GM12864 (cell line): ENCODE results near the gene RLN3.
"Not testable (repeated sequence)": the region's sequence is repeated elsewhere in the genome, so short reads cannot be mapped to it uniquely, and the experiment has no call there.

Source experiments
- DNase-seq: peaks from one replicate; pipeline ENCODE4 v3.0.0-alpha.2; 2011; ENCODE audit warnings: low read depth
- H3K4me3 ChIP-seq: 2 replicates; pipeline ENCODE4 v1.5.1; 2011; ENCODE audit warnings: mild to moderate bottlenecking, low read depth, low read length, control low read depth
- TF ChIP-seq, protein P1 (sequence below): IDR thresholded peaks from 2 replicates; pipeline ENCODE4 v1.5.1; 2011; ENCODE audit warnings: low read depth, mild to moderate bottlenecking, moderate library complexity, low read length, control low read depth, inconsistent platforms; ENCODE audit errors: missing control alignments

RLN3 gene

DNA sequence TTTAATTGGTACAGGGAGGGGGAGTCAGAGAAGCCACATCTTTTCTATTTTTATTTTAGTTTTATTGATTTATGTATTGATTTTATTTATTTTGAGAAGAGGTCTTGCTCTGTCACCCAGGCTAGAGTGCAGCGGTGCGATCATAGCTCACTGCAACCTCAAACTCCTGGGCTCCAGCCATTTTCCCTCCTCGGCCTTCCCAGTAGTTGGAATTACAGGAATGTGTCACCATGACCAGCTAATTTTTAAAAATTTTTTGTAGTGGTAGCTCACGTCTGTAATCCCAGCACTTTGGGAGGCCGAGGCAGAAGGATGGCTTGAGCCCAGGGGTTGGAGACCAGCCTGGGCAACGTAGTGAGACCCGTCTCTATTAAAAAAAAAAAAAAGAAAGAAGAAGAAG is 7.8 kb downstream of the RLN3 start:
- DNase-seq: no peak
- H3K4me3 ChIP-seq: no peak overlapping the region
- TF ChIP-seq, protein P1, sequence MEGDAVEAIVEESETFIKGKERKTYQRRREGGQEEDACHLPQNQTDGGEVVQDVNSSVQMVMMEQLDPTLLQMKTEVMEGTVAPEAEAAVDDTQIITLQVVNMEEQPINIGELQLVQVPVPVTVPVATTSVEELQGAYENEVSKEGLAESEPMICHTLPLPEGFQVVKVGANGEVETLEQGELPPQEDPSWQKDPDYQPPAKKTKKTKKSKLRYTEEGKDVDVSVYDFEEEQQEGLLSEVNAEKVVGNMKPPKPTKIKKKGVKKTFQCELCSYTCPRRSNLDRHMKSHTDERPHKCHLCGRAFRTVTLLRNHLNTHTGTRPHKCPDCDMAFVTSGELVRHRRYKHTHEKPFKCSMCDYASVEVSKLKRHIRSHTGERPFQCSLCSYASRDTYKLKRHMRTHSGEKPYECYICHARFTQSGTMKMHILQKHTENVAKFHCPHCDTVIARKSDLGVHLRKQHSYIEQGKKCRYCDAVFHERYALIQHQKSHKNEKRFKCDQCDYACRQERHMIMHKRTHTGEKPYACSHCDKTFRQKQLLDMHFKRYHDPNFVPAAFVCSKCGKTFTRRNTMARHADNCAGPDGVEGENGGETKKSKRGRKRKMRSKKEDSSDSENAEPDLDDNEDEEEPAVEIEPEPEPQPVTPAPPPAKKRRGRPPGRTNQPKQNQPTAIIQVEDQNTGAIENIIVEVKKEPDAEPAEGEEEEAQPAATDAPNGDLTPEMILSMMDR: no peak

DNA sequence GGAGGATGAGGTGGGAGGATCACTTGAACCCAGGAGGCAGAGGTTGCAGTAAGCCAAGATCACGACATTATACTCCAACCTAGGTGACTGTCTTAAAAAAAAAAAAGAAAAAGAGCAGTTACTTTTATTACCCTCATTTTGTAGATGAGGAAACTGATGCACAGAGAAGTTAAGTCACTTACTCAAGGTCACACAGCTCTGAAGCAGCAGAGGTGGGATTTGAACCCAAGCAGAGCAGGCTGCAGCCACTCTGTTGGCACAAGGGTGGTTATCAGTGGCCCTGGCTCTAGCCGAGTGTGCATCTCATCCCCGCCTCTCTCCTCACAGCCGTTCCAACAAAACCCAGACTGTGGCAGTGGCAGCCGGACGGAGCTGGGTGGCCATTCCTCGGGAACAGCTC is 11.2 kb downstream of the RLN3 start:
- TF ChIP-seq, protein P1: no peak
- H3K4me3 ChIP-seq: no peak overlapping the region
- DNase-seq: no peak

DNA sequence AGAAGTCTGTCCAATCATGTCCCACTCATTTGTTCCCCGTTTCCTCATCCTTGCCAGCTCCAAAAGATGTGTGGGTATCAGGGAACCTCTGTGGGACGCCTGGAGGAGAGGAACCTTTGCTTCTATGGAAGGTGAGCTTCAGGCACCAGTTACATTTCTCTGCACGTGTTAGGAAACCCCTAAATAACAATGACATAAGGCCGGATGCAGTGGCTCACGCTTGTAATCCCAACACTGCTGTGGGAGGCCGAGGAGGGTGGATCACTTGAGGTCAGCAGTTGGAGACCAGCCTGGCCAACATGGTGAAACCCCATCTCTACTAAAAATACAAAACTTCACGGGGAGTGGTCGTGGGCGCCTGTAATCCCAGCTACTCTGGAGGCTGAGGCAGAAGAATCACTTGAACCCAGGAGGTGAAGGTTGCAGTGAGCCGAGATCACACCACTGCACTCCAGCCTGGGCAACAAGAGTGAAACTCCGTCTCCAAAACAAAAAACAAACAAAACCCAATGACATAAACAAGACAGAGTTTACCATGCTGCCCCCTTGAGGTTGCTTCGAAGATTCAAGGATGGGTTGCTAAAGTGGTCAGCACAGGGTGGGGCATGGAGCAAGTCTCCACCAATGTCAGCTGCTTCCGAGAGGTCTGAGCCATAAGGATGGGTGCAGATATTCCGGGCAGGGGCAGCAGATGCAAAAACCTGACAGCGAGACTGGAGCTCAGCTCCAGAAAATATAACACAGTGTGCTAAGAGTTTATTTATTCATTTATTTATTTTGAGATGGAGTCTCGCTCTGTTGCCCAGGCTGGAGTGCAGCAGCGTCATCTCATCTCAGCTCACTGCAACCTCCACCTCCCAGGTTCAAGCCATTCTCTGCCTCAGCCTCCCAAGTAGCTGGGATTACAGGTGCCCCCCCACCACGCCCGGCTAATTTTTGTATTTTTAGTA is 15.0 kb downstream of the RLN3 start:
- H3K4me3 ChIP-seq, DNase-seq: not testable (repeated sequence)
- TF ChIP-seq, protein P1: peak; percentile 72

DNA sequence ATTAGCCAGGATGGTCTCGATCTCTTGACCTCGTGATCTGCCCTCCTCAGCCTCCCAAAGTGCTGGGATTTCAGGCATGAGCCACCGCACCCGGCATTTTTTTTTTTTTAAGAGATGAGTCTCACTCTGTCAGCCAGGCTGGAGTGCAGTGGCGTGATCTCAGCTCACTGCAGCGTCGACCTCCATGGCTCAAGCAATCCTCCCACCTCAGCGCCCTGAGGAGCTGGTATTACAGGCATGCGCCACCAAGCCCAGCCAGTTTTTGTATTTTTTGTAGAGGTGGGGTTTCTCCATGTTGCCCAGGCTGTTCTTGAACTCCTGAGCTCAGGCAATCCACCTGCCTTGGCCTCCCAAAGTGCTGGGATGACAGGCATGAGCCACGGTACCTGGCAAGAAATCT is 19.9 kb downstream of the RLN3 start:
- DNase-seq: not testable (repeated sequence)

DNA sequence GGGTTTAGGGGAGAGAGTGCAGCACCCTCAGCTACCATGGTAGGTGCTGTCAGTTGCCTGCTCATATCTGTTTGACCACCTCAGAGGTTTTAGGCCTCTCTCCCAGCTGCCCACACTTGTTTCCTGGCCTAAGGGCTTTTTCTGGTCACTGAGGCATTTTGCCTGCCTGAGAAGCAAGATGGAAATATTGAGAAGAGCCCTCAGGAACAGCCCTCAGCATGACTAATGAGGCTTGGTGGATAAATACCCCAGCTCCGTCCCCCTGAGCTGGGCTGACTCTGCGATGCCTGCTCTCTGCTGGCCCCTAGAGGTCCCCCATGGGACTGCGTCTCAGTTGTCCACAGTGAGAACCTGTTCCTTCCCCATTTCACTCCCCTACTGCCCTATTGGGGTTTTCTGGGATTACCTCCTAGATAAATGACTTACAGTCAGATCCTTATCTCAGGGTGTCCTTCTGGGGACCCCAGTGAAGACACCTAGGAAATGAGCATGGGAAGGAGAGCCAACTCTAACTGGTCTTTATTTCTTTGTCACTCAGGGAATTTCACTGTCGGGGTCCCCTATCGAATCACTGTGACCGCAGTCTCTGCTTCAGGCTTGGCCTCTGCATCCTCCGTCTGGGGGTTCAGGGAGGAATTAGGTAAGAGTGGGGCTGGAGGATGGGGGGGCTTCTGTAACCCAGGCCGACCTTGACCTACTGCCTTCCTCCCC is 20.6 kb downstream of the RLN3 start:
- H3K4me3 ChIP-seq: no peak overlapping the region
- no peak for DNase-seq
- TF ChIP-seq, protein P1: peak; percentile 99

More for the DNA sequence above, 19.9 kb downstream of the RLN3 start:
- H3K4me3 ChIP-seq: not testable (repeated sequence)

DNA sequence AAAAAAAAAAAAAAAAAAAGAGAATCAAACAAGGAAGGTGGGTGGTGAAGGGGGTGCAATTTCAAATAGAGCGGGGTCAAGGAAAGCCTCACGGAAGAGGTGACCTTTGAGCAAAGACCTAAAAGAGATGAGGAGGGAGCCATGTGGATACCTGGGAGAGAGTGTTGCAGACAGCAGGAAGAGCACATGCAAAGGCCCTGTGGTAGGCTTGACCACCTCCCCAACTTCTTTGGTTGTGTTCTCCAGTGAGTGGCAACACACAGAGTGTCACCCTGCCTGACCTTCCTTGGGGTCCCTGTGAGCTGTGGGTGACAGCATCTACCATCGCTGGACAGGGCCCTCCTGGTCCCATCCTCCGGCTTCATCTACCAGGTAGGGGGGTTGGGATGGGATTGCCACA is 22.6 kb downstream of the RLN3 start:
- TF ChIP-seq, protein P1: no peak
- DNase-seq: no peak
- no peak overlapping the region for H3K4me3 ChIP-seq

DNA sequence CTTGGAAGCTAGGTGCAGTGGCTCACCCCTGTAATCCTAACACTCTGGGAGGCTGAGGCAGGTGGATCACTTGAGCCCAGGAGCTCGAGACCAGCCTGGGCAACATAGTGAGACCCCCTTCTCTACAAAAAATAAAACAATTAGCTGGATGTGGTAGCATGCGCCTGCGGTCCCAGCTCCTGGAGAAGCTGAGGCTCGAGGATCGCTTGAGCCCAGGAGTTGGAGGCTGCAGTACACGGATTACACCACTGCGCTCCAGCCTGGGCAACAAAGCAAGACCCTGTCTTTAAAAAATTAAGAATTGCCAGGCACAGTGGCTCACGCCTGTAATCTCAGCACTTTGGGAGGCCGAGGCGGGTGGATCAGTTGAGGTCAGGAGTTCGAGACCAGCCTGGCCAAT is 23.0 kb downstream of the RLN3 start:
- H3K4me3 ChIP-seq, DNase-seq: not testable (repeated sequence)
